Activated CD4-positive, alpha-beta T cell treated with anti-CD3 and anti-CD28 coated beads for 1 hour (primary cell): ENCODE data around the gene METTL5.

ENCODE experiments used
- DNase-seq: peaks from one replicate; pipeline ENCODE4 v3.0.0-alpha.2; 2020

METTL5 gene

DNA sequence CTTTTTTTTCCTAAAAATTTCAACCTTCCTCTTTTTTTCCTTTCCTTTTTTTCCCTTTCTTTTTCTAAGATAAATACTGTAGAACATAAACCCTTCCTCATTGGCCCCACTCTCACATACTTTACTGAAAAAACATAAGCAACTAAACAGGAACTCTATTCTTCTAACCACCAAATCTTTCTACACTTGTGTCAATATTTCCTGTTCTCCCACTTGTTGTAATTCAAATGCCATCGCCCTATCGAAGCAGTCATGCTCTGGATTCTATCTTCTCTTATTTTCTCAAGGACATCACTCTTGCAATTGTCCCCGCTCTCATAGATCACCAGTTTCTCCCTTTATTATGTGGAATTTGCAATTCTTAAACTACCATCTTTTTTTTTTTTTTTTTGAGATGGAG lies 46.3 kb downstream of the METTL5 start:
- DNase-seq, result no peak

DNA sequence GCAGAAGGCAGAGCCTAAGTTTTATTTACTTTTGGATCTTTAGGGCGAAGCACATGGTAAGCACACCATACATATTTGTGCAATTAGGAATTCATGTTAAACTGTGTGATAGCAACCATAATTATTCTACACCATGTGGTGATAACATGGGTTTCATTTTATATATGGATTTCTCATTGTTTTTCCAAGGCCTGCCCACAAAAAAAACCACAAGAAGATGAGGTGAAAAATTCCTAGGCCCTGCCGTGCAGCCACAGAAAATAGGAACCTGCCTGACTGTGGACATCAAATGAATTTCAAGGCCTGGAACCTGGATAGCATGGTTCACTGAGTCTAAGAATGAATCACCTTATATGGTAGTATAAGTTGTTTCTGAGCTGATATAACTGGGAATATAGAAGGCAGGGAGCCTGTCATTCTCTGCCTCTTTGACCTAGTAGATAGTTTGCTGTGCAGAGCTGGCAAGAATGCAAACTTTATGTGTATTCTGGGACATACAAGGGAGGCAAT lies 48.4 kb downstream of the METTL5 start:
- DNase-seq, result no peak

- DNase-seq, result no peak
These were observed 48.9 kb downstream of the METTL5 start for GRCh38 chr2:169775765-169776164.

- DNase-seq, result no peak
These were observed 49.4 kb downstream of the METTL5 start for GRCh38 chr2:169775354-169775753.

DNA sequence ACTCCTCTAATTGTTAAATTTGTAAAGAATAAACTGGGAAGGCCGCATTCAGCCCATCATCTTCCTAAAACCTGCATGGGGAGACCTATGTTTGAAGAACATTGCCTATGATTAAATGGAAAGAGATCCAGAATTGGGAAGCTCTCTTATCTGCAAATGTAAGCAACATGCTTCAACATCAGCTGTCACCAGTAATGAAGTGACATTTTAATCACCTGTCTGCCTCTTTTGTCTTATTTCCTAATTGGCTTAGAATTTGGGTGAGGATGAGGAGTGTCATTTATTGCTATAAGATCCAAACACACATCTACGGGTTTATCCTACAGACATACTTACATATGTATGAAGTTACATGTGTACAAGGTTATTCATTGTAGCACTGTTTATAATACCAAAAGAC lies 52.1 kb downstream of the METTL5 start:
- no peak for DNase-seq

GRCh38 chr2:169771612-169772011 lies 53.1 kb downstream of the METTL5 start:
- no peak for DNase-seq

DNA sequence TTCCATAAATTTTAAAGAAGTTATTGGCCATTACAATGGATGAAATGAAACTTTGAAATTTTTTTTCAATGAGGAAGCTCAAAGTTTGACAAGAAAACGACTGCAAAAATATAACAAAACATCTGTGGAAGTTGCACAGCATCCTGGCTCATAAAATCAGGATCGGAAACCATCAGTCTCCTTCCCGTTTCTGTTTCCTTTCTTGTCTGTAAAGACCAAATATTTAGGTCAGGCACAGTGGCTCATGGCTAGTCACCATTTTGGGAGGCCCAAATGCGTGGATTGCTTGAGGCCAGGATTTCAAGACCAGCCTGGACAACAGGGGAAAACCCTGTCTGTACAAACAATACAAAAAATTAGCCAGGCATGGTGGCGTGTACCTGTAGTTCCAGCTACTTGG lies 53.7 kb downstream of the METTL5 start:
- no peak for DNase-seq

- no peak for DNase-seq
These were observed 56.3 kb downstream of the METTL5 start for GRCh38 chr2:169768262-169768995.

GRCh38 chr2:169767243-169767888 lies 57.3 kb downstream of the METTL5 start:
- peak; percentile 26 for DNase-seq

DNA sequence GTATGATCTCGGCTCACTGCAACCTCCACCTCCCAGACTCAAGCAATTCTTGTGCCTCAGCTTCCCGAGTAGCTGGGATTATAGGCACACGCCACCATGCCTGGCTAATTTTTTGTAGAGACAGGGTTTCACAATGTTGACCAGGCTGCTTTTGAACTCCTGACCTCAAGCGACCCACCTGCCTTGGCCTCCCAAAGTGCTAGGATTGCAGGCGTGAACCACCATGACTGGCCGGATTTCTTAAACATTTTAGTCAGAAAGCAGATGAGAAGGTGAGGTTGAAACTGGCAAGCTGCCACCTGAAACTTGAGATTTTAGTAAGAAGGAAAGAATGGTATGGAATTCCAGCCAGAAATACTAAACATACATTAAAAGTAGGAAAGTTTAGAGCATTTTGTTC lies 59.2 kb downstream of the METTL5 start:
- DNase-seq, result no peak

DNA sequence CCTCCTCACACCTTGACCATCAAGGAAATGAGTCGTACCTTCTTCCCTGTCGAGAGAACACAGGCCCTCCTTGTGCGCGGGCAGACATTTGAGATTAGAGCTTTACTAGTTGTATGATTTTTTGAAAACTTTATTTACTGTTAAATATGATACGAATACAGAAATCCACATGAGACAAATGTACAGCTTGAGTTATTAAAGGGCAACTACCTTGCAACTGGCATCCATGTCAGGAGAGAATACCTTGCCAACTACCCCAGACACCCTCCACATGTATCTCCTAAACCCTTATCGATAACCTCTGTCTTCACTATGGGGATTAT lies 62.8 kb downstream of the METTL5 start:
- DNase-seq, result no peak
